NCI-H1092 treated with DMSO at 0.1 percent for 48 hours (cell line): ENCODE results near the gene GOSR2.

ENCODE experiments used
- DNase-seq: peaks from one replicate; lab custom pipeline; 2025; lab: John Stamatoyannopoulos, UW

The GOSR2 gene

GRCh38 chr17:46991617-46992016, 68.7 kb downstream of the GOSR2 start:
- no peak for DNase-seq
